Stimulated activated CD8-positive, alpha-beta memory T cell treated with anti-CD3 and anti-CD28 coated beads, Interleukin-12 subunit alpha, Interleukin-12 subunit beta, amount 100 ng/mL, for 4 hours (primary cell): ENCODE results near the gene ADPRHL1.
"Not testable (repeated sequence)": the region's sequence is repeated elsewhere in the genome, so short reads cannot be mapped to it uniquely, and the experiment has no call there.

ENCODE experiments used
- DNase-seq: peaks from one replicate; pipeline ENCODE4 v3.0.0-alpha.2; 2020; ENCODE audit warnings: low read depth

The ADPRHL1 gene

GRCh38 chr13:113371061-113371460 lies 82.2 kb downstream of the ADPRHL1 start:
- DNase-seq, result no peak

GRCh38 chr13:113369881-113370280 lies 83.4 kb downstream of the ADPRHL1 start:
- DNase-seq, result no peak

- DNase-seq, result no peak
Measured at GRCh38 chr13:113369189-113369588, 84.1 kb downstream of the ADPRHL1 start.

DNA sequence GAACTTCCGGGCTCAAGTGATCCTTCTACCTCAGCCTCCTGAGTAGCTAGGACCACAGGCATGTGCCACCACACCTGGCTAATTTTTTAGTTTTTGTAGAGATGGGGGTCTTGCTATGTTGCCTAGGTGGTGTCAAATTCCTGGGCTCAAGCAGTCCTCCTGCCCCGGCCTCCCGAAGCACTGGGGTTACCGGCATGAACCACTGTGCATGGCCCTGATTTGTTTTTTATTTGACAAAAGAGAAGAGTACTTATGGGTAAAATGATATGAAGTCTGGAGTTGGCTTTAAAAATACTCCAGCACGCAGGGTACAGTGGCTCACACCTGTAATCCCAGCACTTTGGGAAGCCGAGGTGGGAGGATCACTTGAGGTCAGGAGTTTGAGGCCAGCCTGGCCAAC lies 84.9 kb downstream of the ADPRHL1 start:
- DNase-seq, result not testable (repeated sequence)

GRCh38 chr13:113367771-113368170 lies 85.5 kb downstream of the ADPRHL1 start:
- DNase-seq, result no peak

DNA sequence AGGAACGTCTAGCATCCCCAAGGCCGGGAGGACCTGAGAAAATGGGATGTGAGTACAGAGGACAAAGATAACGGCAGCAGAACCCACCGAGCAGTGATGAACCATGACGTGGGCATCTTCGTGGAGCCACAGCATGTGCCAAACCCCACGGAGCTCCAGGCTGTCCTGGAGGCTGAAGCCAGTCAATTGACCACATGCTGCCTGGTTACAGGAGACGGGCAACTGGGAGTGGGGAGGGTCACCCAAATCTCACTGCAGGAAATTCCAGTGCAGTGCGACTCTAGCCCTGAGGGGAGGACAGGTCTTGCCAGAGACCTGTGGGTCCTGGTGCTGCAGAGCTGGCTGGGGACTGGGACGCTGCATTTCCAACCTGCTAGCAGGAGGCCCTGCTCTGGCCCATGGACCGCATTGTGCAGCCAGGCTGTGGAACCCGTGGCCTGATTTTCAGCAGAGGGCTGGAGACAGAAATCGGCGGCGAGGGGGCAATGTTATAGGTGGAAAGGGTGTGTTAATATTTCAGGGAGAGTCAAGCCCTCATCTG lies 86.2 kb downstream of the ADPRHL1 start:
- no peak for DNase-seq

DNA sequence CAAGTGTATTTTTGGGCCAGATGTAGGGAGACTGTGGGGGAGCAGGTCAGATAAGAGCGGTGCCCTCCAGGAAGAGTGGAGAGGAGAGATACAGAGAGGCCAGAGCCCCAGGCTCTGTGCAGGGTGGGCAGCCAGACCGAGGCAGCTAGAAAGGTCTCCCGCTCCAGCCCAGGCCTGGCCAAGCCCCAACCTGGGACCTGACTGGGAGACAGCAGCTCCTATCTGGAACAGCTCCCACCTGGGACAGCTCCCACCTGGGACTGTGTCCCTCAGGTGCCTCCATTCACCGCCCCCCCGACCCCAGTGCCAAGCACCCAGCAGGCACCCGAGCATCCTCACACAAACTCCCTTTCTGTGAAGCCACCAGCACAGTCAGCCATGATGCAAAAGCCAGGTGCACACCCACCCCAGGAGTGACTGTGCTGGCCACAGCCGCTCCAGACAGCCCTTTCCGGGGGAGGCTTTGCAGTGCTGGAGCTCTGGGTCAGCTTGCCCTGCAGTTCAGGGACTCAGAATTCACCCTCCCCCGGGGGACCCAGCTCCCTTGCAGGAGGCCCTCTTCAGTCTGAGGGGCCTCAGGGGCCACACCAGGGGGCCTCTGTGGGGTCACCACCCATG lies 87.2 kb downstream of the ADPRHL1 start:
- DNase-seq, result no peak

DNA sequence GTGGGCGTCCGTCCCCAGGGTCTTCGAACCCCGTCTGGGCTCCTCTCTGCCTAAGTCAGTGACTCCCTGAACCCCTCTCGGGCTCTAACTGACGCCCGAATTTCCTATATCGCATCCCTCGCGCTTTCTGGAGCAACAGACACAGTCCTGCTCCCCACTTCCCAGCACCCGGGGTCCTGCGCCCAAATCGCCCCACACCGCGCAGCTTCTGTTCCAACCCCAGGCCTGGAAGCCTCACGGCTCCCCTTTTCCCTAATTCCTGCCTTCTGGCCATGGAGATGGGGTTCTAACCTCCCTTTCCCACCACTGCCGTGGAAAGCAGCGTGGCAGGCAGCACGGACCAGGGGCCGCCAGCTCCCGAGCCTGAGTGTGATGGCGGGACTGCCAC lies 87.7 kb downstream of the ADPRHL1 start:
- DNase-seq, result no peak

DNA sequence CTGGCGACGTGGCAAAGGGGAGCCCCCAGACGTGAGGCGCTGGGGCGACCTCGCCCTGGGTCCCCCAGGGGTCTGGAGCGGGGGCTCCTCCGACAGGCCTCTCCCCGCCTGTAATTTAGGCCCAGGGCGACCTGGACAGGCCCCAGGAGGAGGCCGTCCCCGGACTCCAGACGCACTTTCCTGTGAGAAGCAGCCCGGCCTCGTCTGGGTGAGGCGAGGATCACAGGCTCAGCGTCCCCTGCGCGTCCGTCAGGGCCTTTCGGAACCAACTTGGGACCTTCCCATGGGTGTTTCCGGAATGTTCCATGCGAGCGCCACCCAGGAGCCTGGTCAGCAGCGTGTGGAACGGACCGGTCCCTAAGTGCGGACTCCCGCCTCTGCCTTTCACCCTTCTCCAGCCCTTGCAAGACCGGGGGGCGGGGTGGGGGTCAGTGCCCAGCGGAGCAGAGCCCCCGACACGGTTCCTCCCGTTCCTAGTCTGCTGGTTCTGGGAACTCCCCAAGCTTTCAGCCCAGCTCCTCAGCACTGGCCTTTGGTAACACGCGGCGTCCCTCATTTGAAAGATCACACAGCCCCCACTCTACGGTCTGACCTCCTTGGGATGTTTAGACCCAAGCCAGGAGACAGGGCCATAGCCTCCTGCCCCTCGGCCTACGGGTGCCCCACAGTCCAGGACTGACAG lies 88.2 kb downstream of the ADPRHL1 start:
- DNase-seq, result no peak

- no peak for DNase-seq
Measured at GRCh38 chr13:113364311-113364889, 88.9 kb downstream of the ADPRHL1 start.

DNA sequence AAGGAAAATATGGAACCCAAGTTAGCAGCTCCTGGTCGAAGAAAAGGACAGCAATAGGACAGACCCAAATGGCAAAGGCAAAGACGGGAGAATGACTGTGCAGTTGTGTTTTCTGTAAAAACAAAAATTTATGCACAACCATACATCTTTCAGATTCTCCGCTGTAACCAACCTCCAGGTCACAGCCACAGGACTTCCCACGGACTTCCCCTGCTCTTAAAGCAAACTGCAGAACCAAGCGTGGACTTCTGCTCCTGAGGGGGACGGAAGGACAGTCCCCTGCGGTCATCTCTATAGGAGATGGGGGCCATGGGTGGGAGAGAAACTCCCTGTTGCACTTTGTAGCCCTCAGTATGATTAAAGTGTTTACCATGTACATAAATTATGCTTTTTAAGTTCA lies 91.9 kb downstream of the ADPRHL1 start:
- DNase-seq, result no peak

- no peak for DNase-seq
Measured at GRCh38 chr13:113360446-113360845, 92.8 kb downstream of the ADPRHL1 start.

GRCh38 chr13:113359571-113359970 lies 93.7 kb downstream of the ADPRHL1 start:
- no peak for DNase-seq

DNA sequence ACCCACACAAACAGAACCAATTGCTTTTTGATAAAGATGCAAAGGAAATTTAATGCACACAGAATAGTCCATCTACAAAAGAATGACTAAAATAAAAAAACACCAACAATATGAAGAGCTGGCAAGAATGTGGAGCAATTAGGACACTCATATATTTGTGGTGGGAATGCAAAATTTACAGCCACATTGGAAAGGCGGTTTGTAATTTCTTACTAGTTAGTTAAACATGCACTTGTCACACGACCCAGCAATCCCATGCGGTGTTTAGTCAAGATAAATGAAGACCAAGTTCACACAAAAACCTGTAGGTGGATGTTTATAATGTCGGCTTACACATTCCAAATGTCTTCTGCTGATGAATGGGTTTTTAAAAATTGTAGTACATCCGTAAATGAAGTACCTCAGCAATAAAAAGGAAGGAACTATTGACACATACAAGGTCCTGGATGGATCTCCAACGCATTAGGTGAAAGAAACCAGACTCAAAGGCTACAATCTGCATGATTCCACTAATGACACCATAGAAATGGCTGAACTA lies 94.6 kb downstream of the ADPRHL1 start:
- DNase-seq, result no peak

DNA sequence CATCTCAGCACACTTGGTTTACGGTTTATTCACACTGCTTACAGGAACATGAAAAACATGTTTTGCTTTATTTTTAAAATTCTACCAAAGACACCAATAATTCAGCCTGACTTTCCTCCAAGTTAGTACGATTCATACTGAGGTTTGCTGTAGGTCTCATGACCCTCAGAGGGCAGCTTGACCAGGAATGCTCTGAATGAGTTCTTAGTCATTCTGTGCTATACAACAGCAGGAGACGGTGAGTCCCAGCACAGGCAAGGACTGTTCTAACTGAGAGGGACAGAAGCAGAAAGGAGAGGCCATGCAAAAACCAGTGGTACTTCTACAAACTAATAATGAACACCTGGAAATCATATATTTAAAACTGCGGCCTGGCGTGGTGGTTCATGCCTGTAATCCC lies 95.8 kb downstream of the ADPRHL1 start:
- no peak for DNase-seq

DNA sequence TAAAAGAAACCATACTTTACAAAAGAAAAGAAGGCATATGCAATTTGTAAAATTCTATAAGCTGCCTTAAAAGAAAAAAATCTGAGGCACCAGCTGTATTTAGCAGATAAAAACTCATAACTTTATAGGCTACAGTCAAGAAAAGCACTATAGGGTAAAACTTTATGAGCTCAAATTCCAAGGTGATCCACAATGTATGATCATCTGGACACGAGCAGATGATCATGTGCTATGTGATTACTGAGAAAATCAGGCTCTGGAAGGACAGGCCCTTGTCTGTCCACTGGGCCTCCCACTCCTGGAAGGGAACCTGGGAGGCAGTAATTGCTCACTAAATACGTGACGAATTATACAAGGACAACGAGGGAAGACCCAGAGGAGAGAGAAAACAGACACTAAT lies 96.7 kb downstream of the ADPRHL1 start:
- DNase-seq, result no peak

GRCh38 chr13:113355621-113356020 lies 97.7 kb downstream of the ADPRHL1 start:
- DNase-seq, result no peak

- no peak for DNase-seq
Measured at GRCh38 chr13:113354831-113355610, 98.3 kb downstream of the ADPRHL1 start.

DNA sequence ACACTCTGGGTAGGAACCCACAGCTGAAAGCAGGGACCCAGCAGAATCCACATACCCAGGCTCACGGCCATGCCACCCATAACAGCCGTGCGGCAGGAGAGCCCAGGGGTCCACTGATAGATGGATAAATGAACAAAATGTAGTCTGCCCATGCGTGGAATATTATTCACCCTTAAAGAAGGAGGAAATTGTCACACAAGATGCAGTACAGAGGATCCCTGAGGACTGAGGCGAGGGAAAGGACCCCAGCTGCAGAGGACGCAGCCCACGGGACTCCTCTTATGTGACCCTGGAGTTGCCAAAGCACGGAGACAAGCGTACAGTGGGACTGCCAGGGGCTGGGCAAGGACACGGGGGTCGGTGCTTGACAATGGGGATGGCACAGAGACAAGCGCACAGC lies 100.0 kb downstream of the ADPRHL1 start:
- no peak for DNase-seq

DNA sequence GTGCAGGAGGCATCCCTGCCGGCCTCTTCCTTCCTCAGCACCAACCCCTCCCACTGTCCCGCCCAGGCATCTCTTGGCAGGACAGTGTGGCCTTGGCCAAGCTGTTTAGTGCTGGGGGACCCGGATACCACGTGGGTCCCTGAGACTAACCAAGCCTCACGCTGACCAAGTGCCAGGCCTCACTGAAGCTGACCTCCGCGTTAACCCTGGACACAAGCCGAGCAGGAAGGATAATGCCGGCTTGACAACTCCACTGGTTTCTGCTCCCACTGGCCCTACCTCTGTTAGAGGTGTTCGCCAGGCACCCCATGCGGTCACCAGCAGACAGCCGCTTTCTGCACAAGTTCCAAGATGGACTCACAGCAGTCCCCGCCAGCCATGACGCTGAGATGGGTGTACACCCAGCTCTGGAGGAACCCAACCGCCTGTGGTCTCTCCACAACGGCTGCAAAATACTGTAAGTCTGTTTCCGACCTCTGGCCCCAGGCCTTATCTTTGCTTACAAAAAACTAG lies 101.7 kb downstream of the ADPRHL1 start:
- no peak for DNase-seq

- no peak for DNase-seq
Measured at GRCh38 chr13:113350938-113351335, 102.4 kb downstream of the ADPRHL1 start.
